Measurements from ENCODE around the gene ABLIM1. TPM values are rescaled to one million over a fixed set of nuclear protein-coding genes. Genes with fewer than 3 reads are reported as not detected.

ABLIM1 gene
- total and polyA plus RNA-seq, 2 of the 4 experiments (the other 2 are of a cell fraction), result 7.7 to 9.9 TPM

DNA sequence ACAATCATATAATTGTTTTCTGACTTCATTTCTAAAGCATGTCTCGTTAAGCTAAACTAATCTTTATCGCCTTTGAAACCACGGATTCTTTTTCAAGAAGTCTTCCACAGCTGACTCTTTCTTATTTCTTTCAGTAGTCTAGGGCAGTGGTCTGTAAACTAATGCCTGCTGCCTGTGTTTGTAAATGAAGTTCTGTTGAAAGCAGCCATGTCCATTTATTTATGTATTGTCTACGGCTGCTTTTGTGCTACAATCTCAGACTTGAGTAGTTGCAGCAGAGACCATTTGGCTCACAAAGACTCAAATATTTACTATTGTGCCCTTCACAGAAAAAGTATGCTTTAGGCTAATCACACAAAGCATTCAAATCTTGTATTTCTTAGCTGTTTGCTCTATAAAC lies 20.3 kb upstream of the ABLIM1 start:
- peak; percentile 40; the same call in 1 of the 2 replicates for ATAC-seq (ENCODE audit: low read depth)
- H4K8ac ChIP-seq (ENCODE audit: low read depth in 2 of 2, low read length in 2 of 2), result no peak overlapping the region
- no peak overlapping the region for H2BK120ac ChIP-seq (ENCODE audit: low read depth, low read length)
- H3K4ac ChIP-seq (ENCODE audit: low read depth, low read length), result no peak overlapping the region
- H4K20me1 ChIP-seq (ENCODE audit: insufficient read depth, low read length), result no peaks in the 10 kb centered on the region
- H2AK5ac ChIP-seq (ENCODE audit: low read depth, low read length), result no peak overlapping the region
- no TSS peak for BruUV-seq (replicated peaks)
- no peak overlapping the region for H2BK15ac ChIP-seq (ENCODE audit: low read depth, low read length)
- H2AFZ ChIP-seq (replicated peaks; ENCODE audit: low read length, poor library complexity), result no peak overlapping the region
- no peak overlapping the region for H3K9ac ChIP-seq (ENCODE audit: low read depth, low read length)
- no peak overlapping the region for H2BK20ac ChIP-seq (ENCODE audit: low read depth, low read length)
- TF ChIP-seq MAZ (IDR thresholded peaks at IDR 0.05; ENCODE audit: borderline replicate concordance, low read depth, low read length) (no peak), POLR2A (IDR thresholded peaks at IDR 0.05; ENCODE audit: low read depth, low read length) (no peak), CEBPB (IDR thresholded peaks at IDR 0.05; ENCODE audit: low read depth, low read length) (no peak), RAD21 (IDR thresholded peaks at IDR 0.05; ENCODE audit: low read length) (no peak), FOS (IDR thresholded peaks at IDR 0.05; ENCODE audit: low read depth, low read length) (no peak), BHLHE40 (IDR thresholded peaks at IDR 0.05; ENCODE audit: low read depth, low read length) (no peak), MAFK (IDR thresholded peaks at IDR 0.05; ENCODE audit: low read depth, low read length) (no peak), MXI1 (IDR thresholded peaks at IDR 0.05; ENCODE audit: borderline replicate concordance, low read depth, low read length) (no peak), RFX5 (IDR thresholded peaks at IDR 0.05; ENCODE audit: low read depth, low read length) (no peak), NFE2L2 (IDR thresholded peaks at IDR 0.05; ENCODE audit: low read depth, low read length) (no peak), CHD1 (IDR thresholded peaks at IDR 0.05; ENCODE audit: low read depth, low read length) (no peak), RCOR1 (IDR thresholded peaks at IDR 0.05; ENCODE audit: insufficient replicate concordance, low read length) (no peak), SMC3 (IDR thresholded peaks at IDR 0.05; ENCODE audit: low read depth, low read length) (no peak)
- TF ChIP-seq, protein P1, sequence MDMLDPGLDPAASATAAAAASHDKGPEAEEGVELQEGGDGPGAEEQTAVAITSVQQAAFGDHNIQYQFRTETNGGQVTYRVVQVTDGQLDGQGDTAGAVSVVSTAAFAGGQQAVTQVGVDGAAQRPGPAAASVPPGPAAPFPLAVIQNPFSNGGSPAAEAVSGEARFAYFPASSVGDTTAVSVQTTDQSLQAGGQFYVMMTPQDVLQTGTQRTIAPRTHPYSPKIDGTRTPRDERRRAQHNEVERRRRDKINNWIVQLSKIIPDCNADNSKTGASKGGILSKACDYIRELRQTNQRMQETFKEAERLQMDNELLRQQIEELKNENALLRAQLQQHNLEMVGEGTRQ (IDR thresholded peaks at IDR 0.05; ENCODE audit: low read depth, low read length), result no peak
- TF ChIP-seq, protein P2, sequence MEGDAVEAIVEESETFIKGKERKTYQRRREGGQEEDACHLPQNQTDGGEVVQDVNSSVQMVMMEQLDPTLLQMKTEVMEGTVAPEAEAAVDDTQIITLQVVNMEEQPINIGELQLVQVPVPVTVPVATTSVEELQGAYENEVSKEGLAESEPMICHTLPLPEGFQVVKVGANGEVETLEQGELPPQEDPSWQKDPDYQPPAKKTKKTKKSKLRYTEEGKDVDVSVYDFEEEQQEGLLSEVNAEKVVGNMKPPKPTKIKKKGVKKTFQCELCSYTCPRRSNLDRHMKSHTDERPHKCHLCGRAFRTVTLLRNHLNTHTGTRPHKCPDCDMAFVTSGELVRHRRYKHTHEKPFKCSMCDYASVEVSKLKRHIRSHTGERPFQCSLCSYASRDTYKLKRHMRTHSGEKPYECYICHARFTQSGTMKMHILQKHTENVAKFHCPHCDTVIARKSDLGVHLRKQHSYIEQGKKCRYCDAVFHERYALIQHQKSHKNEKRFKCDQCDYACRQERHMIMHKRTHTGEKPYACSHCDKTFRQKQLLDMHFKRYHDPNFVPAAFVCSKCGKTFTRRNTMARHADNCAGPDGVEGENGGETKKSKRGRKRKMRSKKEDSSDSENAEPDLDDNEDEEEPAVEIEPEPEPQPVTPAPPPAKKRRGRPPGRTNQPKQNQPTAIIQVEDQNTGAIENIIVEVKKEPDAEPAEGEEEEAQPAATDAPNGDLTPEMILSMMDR (conservative IDR thresholded peaks at IDR 0.05; ENCODE audit: low read depth, low read length), result no peak
- TF ChIP-seq, protein P3, sequence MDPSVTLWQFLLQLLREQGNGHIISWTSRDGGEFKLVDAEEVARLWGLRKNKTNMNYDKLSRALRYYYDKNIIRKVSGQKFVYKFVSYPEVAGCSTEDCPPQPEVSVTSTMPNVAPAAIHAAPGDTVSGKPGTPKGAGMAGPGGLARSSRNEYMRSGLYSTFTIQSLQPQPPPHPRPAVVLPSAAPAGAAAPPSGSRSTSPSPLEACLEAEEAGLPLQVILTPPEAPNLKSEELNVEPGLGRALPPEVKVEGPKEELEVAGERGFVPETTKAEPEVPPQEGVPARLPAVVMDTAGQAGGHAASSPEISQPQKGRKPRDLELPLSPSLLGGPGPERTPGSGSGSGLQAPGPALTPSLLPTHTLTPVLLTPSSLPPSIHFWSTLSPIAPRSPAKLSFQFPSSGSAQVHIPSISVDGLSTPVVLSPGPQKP (IDR thresholded peaks at IDR 0.05; ENCODE audit: borderline replicate concordance, low read depth, low read length), result no peak
- H3K18ac ChIP-seq (ENCODE audit: low read depth, low read length), result no peak overlapping the region
- H3K27ac ChIP-seq (ENCODE audit: insufficient read depth, low read length), result no peak overlapping the region
- no peak overlapping the region for H4K91ac ChIP-seq (ENCODE audit: insufficient read depth, low read depth, low read length)
- H3K56ac ChIP-seq (ENCODE audit: extremely low read depth, insufficient read depth, low read length), result no peak overlapping the region
- no peak overlapping the region for H3K23ac ChIP-seq (ENCODE audit: low read depth, low read length)
- intact Hi-C loops (cut with micrococcal nuclease) (no loop called here), dilution Hi-C loops (cut with HindIII; ENCODE audit: low sequenced_read_pairs, unreplicated experiment) (no loop called here), in situ Hi-C loops (cut with MboI; ENCODE audit: low sequenced_read_pairs) (no loop called here)
- no peak overlapping the region for H3K14ac ChIP-seq (replicated peaks; ENCODE audit: low read depth, low read length)
- peaks cover 5% of the 10 kb centered on the region; the same call in 1 of the 2 replicates for H3K9me1 ChIP-seq (ENCODE audit: insufficient read depth, low read length)
- H2AK9ac ChIP-seq (replicated peaks; ENCODE audit: low read depth, low read length, poor library complexity), result no peak overlapping the region
- POLR2A ChIA-PET (ENCODE audit: unreplicated experiment), result interaction anchor here (0.7 kb wide), 1 partner anchor 370 kb away, joined by 3 read pairs; no protein-coding TSS in a partner anchor
- no peak overlapping the region for H3K4me2 ChIP-seq (ENCODE audit: low read depth, low read length)
- peaks cover 2% of the 10 kb centered on the region; the same call in 1 of the 2 replicates for H3K4me1 ChIP-seq (ENCODE audit: control insufficient read depth, insufficient read depth, low read length)
- H3K36me3 ChIP-seq (ENCODE audit: control insufficient read depth, insufficient read depth, low read length), result no peaks in the 10 kb centered on the region
- CTCF ChIA-PET, result interaction anchor here (0.9 kb wide), 1 partner anchor 198 kb away, joined by 3 read pairs; no protein-coding TSS in a partner anchor
- H4K5ac ChIP-seq (ENCODE audit: low read depth, low read length), result no peak overlapping the region
- H3K27me3 ChIP-seq (ENCODE audit: control insufficient read depth, insufficient read depth, low read length), result no peaks in the 10 kb centered on the region
- H2BK5ac ChIP-seq (ENCODE audit: low read depth, low read length, poor library complexity, severe bottlenecking), result no peak overlapping the region
- H3K79me1 ChIP-seq (ENCODE audit: low read depth in 1 of 2, low read length in 2 of 2), result no peaks in the 10 kb centered on the region
- no peak for DNase-seq
- no CpG with 5 or more reads among the region's 4 CpGs for WGBS, 2 experiments (ENCODE audit: extremely low coverage in 2 of 2, insufficient read length in 1 of 2)
- H3K9me3 ChIP-seq (ENCODE audit: control insufficient read depth, insufficient read depth, low read length), result no peaks in the 10 kb centered on the region
- no peak overlapping the region for H3K4me3 ChIP-seq (ENCODE audit: insufficient read depth, low read depth, low read length)

Data from IMR-90 (cell line).